NB4 (cell line): ENCODE data around the gene LINGO3.

Experiments
- CTCF ChIP-seq: IDR thresholded peaks from one replicate; pipeline ENCODE4 v1.5.1; 2012; ENCODE audit warnings: low read depth, low read length
- MYC ChIP-seq: IDR thresholded peaks from 2 replicates; pipeline ENCODE4 v1.6.1; 2011; ENCODE audit warnings: low read depth, low read length
- POLR2A ChIP-seq: IDR thresholded peaks from 2 replicates; pipeline ENCODE4 v1.6.1; 2011; ENCODE audit warnings: mild to moderate bottlenecking; ENCODE audit not compliant: insufficient read length; ENCODE audit errors: extremely low read depth
- TF ChIP-seq, protein P1 (sequence below): IDR thresholded peaks from 2 replicates; pipeline ENCODE4 v1.6.1; 2011; ENCODE audit warnings: low read depth, low read length

DNA sequence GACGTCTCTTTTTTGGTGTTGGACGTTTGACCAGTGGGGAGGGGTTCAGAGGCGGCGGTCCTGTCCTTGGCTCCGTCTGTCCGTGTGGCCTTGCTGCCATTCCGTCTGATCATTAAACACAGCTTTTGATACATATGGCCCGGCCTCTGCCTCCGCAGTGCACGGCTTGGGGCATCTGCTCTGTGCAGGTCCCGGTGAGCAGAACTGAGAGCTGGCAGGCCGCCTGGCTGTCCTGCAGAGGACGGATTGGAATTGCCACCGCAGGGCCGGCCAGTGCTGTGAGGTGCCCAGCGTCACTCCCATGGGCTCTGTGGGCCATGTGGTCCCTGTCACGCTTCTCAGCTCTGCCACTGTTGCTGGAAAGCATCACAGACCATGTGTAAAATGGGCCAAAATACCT, 46.7 kb upstream of the LINGO3 start:
- TF ChIP-seq CTCF (no peak), POLR2A (no peak), MYC (no peak)
- TF ChIP-seq, protein P1, sequence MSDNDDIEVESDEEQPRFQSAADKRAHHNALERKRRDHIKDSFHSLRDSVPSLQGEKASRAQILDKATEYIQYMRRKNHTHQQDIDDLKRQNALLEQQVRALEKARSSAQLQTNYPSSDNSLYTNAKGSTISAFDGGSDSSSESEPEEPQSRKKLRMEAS = no peak
